ENCODE measurements around the gene NTRK3. TPM values are rescaled to one million over a fixed set of nuclear protein-coding genes. Genes with fewer than 3 reads are reported as not detected.

NTRK3 gene
- total and polyA plus RNA-seq, 3 donors from 2014 or later, result 10.7 to 40.6 (median 24.6) TPM

GRCh38 chr15:88020806-88021205 is 235.7 kb downstream of the NTRK3 start:
- Histone ChIP-seq H3K4me3 (no peak overlapping the region), H3K27ac (no peak overlapping the region), H3K9me3 (no peaks in the 10 kb centered on the region), H3K4me1 (no peaks in the 10 kb centered on the region), H3K36me3 (ENCODE audit: low read depth, missing control alignments) (no peaks in the 10 kb centered on the region), H3K27me3 (no peaks in the 10 kb centered on the region)
- DNase-seq, result no peak
- TF ChIP-seq CTCF (IDR thresholded peaks at IDR 0.05), result no peak
- intact Hi-C loops (cut with DNase I; ENCODE audit: low total_unique reads), result no loop called here
- 57 to 58% methylated on average over 3 of the region's 3 CpGs for WGBS, 2 donors

GRCh38 chr15:88019656-88020055 is 236.9 kb downstream of the NTRK3 start:
- Histone ChIP-seq H3K4me3 (no peak overlapping the region), H3K36me3 (ENCODE audit: low read depth, missing control alignments) (no peaks in the 10 kb centered on the region), H3K4me1 (no peaks in the 10 kb centered on the region), H3K27me3 (no peaks in the 10 kb centered on the region), H3K9me3 (no peaks in the 10 kb centered on the region), H3K27ac (no peak overlapping the region)
- 71 to 82% methylated on average over 2 of the region's 2 CpGs for WGBS, 2 donors
- TF ChIP-seq CTCF (IDR thresholded peaks at IDR 0.05), result no peak
- no peak for TF ChIP-seq POLR2A (IDR thresholded peaks at IDR 0.05)
- intact Hi-C loops (cut with DNase I; ENCODE audit: low total_unique reads), result no loop called here
- no peak for DNase-seq

DNA sequence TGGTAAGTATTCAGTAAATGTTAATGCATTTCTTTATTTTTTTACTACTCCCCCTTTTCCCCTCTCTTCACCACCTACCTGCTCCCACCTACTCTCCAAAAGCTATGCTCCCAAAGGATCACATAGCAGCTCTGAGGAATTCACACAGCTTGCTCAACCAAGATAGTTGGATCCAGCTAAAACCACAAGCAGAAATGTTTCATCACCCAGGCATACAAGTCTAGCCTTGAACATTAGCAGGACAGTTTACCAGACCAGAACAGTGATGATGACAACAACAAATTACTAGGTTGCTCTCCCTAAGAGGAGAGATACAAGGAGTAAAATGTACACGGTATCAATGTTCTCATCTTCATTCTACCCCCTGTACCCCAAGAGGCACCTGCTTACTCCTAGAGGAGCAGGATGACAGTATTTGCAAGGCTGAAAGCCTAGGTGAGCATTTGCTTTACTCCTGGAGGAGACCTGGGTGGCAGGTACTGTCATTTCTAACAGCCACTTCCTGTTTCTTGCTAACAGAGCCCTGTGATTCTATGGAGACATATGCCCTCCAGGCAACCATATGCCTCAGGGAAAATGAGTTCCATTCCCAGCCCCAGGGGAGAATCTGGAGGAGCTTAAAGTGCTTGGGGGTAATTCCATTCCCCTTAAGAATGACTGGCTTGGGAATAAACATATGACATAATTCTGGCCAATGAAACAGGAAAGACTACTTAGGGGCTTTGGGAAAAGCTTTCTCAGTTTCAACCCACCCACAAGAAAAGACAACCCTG is 237.5 kb downstream of the NTRK3 start:
- Histone ChIP-seq H3K4me1 (no peaks in the 10 kb centered on the region), H3K9me3 (no peaks in the 10 kb centered on the region), H3K4me3 (no peak overlapping the region), H3K27me3 (no peaks in the 10 kb centered on the region), H3K36me3 (ENCODE audit: low read depth, missing control alignments) (no peaks in the 10 kb centered on the region), H3K27ac (no peak overlapping the region)
- 92 to 95% methylated on average over 1 of the region's 1 CpG for WGBS, 2 donors
- DNase-seq, result no peak
- TF ChIP-seq POLR2A (IDR thresholded peaks at IDR 0.05), result no peak
- TF ChIP-seq CTCF (IDR thresholded peaks at IDR 0.05), result no peak
- intact Hi-C loops (cut with DNase I; ENCODE audit: low total_unique reads), result no loop called here

DNA sequence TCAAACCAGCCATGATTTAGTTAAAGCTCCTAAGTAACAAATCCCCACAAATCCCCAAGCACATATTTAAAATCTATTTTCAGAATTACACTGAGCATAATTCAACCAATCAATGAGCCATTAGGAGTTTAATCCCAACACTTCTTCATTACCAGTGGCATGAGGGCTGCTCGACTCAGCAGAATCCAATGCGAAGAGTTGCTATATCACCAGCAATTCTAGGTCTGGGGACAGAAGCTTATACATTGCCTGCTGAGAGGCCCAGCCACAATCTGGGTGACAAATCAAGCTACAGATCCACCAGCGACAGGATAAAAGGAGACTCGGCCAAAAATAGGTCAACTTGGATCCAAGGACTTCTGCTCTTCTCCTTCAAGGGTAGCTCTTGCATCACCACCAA is 238.8 kb downstream of the NTRK3 start:
- intact Hi-C loops (cut with DNase I; ENCODE audit: low total_unique reads), result no loop called here
- no peaks in the 10 kb centered on the region for H3K9me3 ChIP-seq

More for the DNA sequence above, 238.8 kb downstream of the NTRK3 start:
- H3K27ac ChIP-seq, result no peak overlapping the region
- no peaks in the 10 kb centered on the region for H3K27me3 ChIP-seq
- WGBS, 2 donors, result 93 to 94% methylated on average over 4 of the region's 4 CpGs
- TF ChIP-seq CTCF (IDR thresholded peaks at IDR 0.05) (no peak), POLR2A (IDR thresholded peaks at IDR 0.05) (no peak)
- H3K4me1 ChIP-seq, result no peaks in the 10 kb centered on the region
- H3K4me3 ChIP-seq, result no peak overlapping the region
- H3K36me3 ChIP-seq (ENCODE audit: low read depth, missing control alignments), result no peaks in the 10 kb centered on the region
- DNase-seq, result no peak

Measured in testis (tissue), 3 donors.